ENCODE results near the gene CDK19. TPM values are rescaled to one million over a fixed set of nuclear protein-coding genes. Genes with fewer than 3 reads are reported as not detected.

CDK19 gene
- total and polyA plus RNA-seq, 2 of the 13 experiments (the other 11 are each of a cell fraction or from before 2014, with no cell fraction given), result 13.4 to 27.0 TPM

- TF ChIP-seq PHB2 (IDR thresholded peaks at IDR 0.05; ENCODE audit: partially characterized antibody) (no peak), PBX3 (CRISPR knock-in tag; IDR thresholded peaks at IDR 0.05; ENCODE audit: borderline replicate concordance) (no peak), REST (IDR thresholded peaks at IDR 0.05; ENCODE audit: borderline replicate concordance in 1 of 2, low read depth in 1 of 2, low read length in 2 of 2) (no peak)
These were observed 200.7 kb downstream of the CDK19 start (continued) for GRCh38 chr6:110614586-110614985.

- in situ Hi-C loops (cut with HindIII; ENCODE audit: extremely low pct_ligation_motif_present, low pct_unique_long_range_greater_than_20kb) (no loop called here), intact Hi-C loops (cut with micrococcal nuclease; ENCODE audit: unreplicated experiment) (no loop called here)
- Histone ChIP-seq H2AFZ (ENCODE audit: low read length) (no peak overlapping the region), H3K79me2 (ENCODE audit: insufficient read depth, low read length) (no peaks in the 10 kb centered on the region), H3K4me3 (replicated peaks in 1 of 3; ENCODE audit: insufficient read depth in 1 of 3, low read depth in 2 of 3, low read length in 3 of 3) (no peak overlapping the region), H3K27ac (ENCODE audit: extremely low read length, insufficient read depth, low read length) (no peak overlapping the region), H3K9ac (ENCODE audit: insufficient read depth, low read depth, low read length) (no peak overlapping the region), H3K9me3 (ENCODE audit: low read length) (no peaks in the 10 kb centered on the region), H4K20me1 (ENCODE audit: insufficient read depth, low read length) (no peaks in the 10 kb centered on the region), H3K4me2 (ENCODE audit: low read depth, low read length) (no peak overlapping the region), H3K27me3 (ENCODE audit: control insufficient read depth in 1 of 2, insufficient read depth in 2 of 2, low read length in 2 of 2) (no peaks in the 10 kb centered on the region), H3K4me1 (ENCODE audit: insufficient read depth, low read length) (peaks cover 9% of the 10 kb centered on the region), H3K36me3 (replicated peaks in 1 of 2; ENCODE audit: control insufficient read depth in 1 of 2, insufficient read depth in 2 of 2, low read length in 2 of 2) (peaks cover 5 to 46% of the 10 kb centered on the region in 2 experiments)
- ChIA-PET POLR2A (no interaction called here), CTCF (ENCODE audit: low intra/inter-chr PET ratio, low total read pairs) (no interaction called here)
- DNase-seq (ENCODE audit: low spot score) (no peak), ATAC-seq (no peak), FAIRE-seq (no peak)
- no TSS peak for BruUV-seq (replicated peaks)
- TF ChIP-seq NCOA5 (CRISPR knock-in tag; IDR thresholded peaks at IDR 0.05) (no peak), GRHL1 (CRISPR knock-in tag; conservative IDR thresholded peaks at IDR 0.05) (no peak), POLR2A (IDR thresholded peaks at IDR 0.05; ENCODE audit: insufficient read depth in 1 of 2, low read depth in 2 of 2, low read length in 2 of 2) (no peak), ZNF343 (CRISPR knock-in tag; IDR thresholded peaks at IDR 0.05) (no peak), NR3C1 (CRISPR knock-in tag; IDR thresholded peaks at IDR 0.05) (no peak), ZEB1 (IDR thresholded peaks at IDR 0.05; ENCODE audit: insufficient replicate concordance, low read depth) (no peak), GLMP (CRISPR knock-in tag; IDR thresholded peaks at IDR 0.05; ENCODE audit: borderline replicate concordance) (no peak), RXRB (CRISPR knock-in tag; IDR thresholded peaks at IDR 0.05; ENCODE audit: borderline replicate concordance) (no peak), REL (CRISPR knock-in tag; conservative IDR thresholded peaks at IDR 0.05) (no peak), ZNF354B (CRISPR knock-in tag; IDR thresholded peaks at IDR 0.05) (no peak), ZNF253 (CRISPR knock-in tag; IDR thresholded peaks at IDR 0.05; ENCODE audit: borderline replicate concordance) (no peak), SIN3B (IDR thresholded peaks at IDR 0.05; ENCODE audit: low read length) (no peak), ZNF709 (CRISPR knock-in tag; IDR thresholded peaks at IDR 0.05) (no peak)
- WGBS (ENCODE audit: low lambda C conversion rate), result 100% methylated on average over 1 of the region's 1 CpG
These were observed 201.2 kb downstream of the CDK19 start for GRCh38 chr6:110614106-110614505.

Data from HepG2 (cell line).